H9 (cell line): Measurements from ENCODE around the gene CYSLTR2. TPM values are rescaled to one million over a fixed set of nuclear protein-coding genes. Genes with fewer than 3 reads are reported as not detected.

Experiments used
- DNase-seq: peaks from one replicate; pipeline ENCODE4 v3.0.0-alpha.2; 2017
- H2AFZ ChIP-seq: one replicate; pipeline ENCODE4 v1.6.1; 2013; ENCODE audit warnings: mild to moderate bottlenecking, low read length, control low read depth, moderate library complexity
- H2AK5ac ChIP-seq: 2 replicates; pipeline ENCODE4 v1.6.1; 2013; ENCODE audit warnings: low read length, control low read depth, mixed read lengths; ENCODE audit not compliant: insufficient read length
- H2BK120ac ChIP-seq: one replicate; pipeline ENCODE4 v1.6.1; 2013; ENCODE audit warnings: low read depth, mild to moderate bottlenecking, low read length, control low read depth, inconsistent platforms; ENCODE audit not compliant: poor library complexity, severe bottlenecking
- H2BK12ac ChIP-seq: 2 replicates; pipeline ENCODE4 v1.6.1; 2013; ENCODE audit warnings: low read length, control low read depth, mixed read lengths, low read depth; ENCODE audit not compliant: insufficient read length
- H2BK15ac ChIP-seq: 2 replicates; pipeline ENCODE4 v1.6.1; 2013; ENCODE audit warnings: low read depth, low read length, control low read depth
- H2BK20ac ChIP-seq: one replicate; pipeline ENCODE4 v1.6.1; 2013; ENCODE audit warnings: low read depth, mild to moderate bottlenecking, low read length, control low read depth, inconsistent platforms; ENCODE audit not compliant: poor library complexity, severe bottlenecking
- H2BK5ac ChIP-seq: 2 replicates; pipeline ENCODE4 v1.6.1; 2013; ENCODE audit warnings: low read length, control low read depth, mixed read lengths; ENCODE audit not compliant: insufficient read length
- H3K14ac ChIP-seq: 2 replicates; pipeline ENCODE4 v1.6.1; 2013; ENCODE audit warnings: low read length, control low read depth; ENCODE audit not compliant: insufficient read depth
- H3K18ac ChIP-seq: 2 replicates; pipeline ENCODE4 v1.6.1; 2013; ENCODE audit warnings: low read depth, mild to moderate bottlenecking, mixed read lengths, low read length, control low read depth; ENCODE audit not compliant: insufficient read length
- H3K23ac ChIP-seq: 2 replicates; pipeline ENCODE4 v1.6.1; 2013; ENCODE audit warnings: low read length, control low read depth, mixed read lengths, low read depth; ENCODE audit not compliant: insufficient read length
- H3K23me2 ChIP-seq: 2 replicates; pipeline ENCODE4 v1.6.1; 2013; ENCODE audit warnings: low read depth, mild to moderate bottlenecking, mixed read lengths, low read length, control low read depth; ENCODE audit not compliant: insufficient read length, poor library complexity, severe bottlenecking
- H3K27ac ChIP-seq: 2 replicates; pipeline ENCODE4 v1.5.1; 2013; ENCODE audit warnings: low read length, control low read depth, mixed read lengths, low read depth; ENCODE audit not compliant: insufficient read length
- H3K27me3 ChIP-seq: 2 replicates; pipeline ENCODE4 v1.6.1; 2013; ENCODE audit warnings: low read length, control low read depth, inconsistent platforms; ENCODE audit not compliant: insufficient read depth
- H3K4ac ChIP-seq: 2 replicates; pipeline ENCODE4 v1.6.1; 2013; ENCODE audit warnings: low read depth, mild to moderate bottlenecking, control low read depth, inconsistent platforms, low read length, moderate library complexity
- H3K4me1 ChIP-seq: 2 replicates; pipeline ENCODE4 v1.6.1; 2013; ENCODE audit warnings: low read length, control low read depth, inconsistent platforms; ENCODE audit not compliant: insufficient read depth
- H3K4me2 ChIP-seq: 2 replicates; pipeline ENCODE4 v1.6.1; 2013; ENCODE audit warnings: low read length, control low read depth, mixed read lengths; ENCODE audit not compliant: insufficient read length, insufficient read depth
- H3K56ac ChIP-seq: 2 replicates; pipeline ENCODE4 v1.6.1; 2013; ENCODE audit warnings: low read depth, mild to moderate bottlenecking, mixed read lengths, low read length, control low read depth; ENCODE audit not compliant: insufficient read length
- H3K79me1 ChIP-seq: 2 replicates; pipeline ENCODE4 v1.6.1; 2013; ENCODE audit warnings: low read depth, mild to moderate bottlenecking, moderate library complexity, low read length, control low read depth, inconsistent platforms; ENCODE audit not compliant: insufficient read depth, poor library complexity, severe bottlenecking
- H3K79me2 ChIP-seq: 2 replicates; pipeline ENCODE4 v1.6.1; 2013; ENCODE audit warnings: low read length, control low read depth, inconsistent platforms; ENCODE audit not compliant: insufficient read depth
- H3K9ac ChIP-seq: 2 replicates; pipeline ENCODE4 v1.6.1; 2013; ENCODE audit warnings: low read length, control low read depth, mixed read lengths; ENCODE audit not compliant: insufficient read length; ENCODE audit errors: extremely low read depth
- H3K9me3 ChIP-seq: one replicate; pipeline ENCODE4 v1.6.1; 2013; ENCODE audit warnings: low read depth, low read length, inconsistent platforms; ENCODE audit not compliant: control insufficient read depth
- H3T11ph ChIP-seq: one replicate; pipeline ENCODE4 v1.6.1; 2013; ENCODE audit warnings: mild to moderate bottlenecking, low read length, control low read depth, inconsistent platforms
- H4K20me1 ChIP-seq: one replicate; pipeline ENCODE4 v1.6.1; 2013; ENCODE audit not compliant: control insufficient read depth, insufficient read length, insufficient read depth
- H4K5ac ChIP-seq: 2 replicates; pipeline ENCODE4 v1.6.1; 2013; ENCODE audit warnings: low read depth, mild to moderate bottlenecking, mixed read lengths, low read length, control low read depth; ENCODE audit not compliant: insufficient read length
- H4K8ac ChIP-seq: replicated peaks from 2 replicates; pipeline ENCODE4 v1.6.1; 2013; ENCODE audit warnings: low read length, control low read depth, mixed read lengths, low read depth; ENCODE audit not compliant: insufficient read length
- H4K91ac ChIP-seq: 2 replicates; pipeline ENCODE4 v1.6.1; 2013; ENCODE audit warnings: low read depth, mild to moderate bottlenecking, moderate library complexity, mixed read lengths, low read length, control low read depth; ENCODE audit not compliant: insufficient read length
- H3K27ac Mint-ChIP-seq, 3 experiments: 2 replicates in 2 of 3; 3 replicates in 1 of 3; pipeline ENCODE4 v1.8.0; 2020 to 2021; ENCODE audit warnings: mixed read lengths in 3 of 3, mild to moderate bottlenecking in 1 of 3, moderate library complexity in 1 of 3
- H3K27me3 Mint-ChIP-seq: 2 replicates; pipeline ENCODE4 v1.8.0; 2021; ENCODE audit warnings: low read depth, mild to moderate bottlenecking, moderate library complexity, mixed read lengths
- H3K36me3 Mint-ChIP-seq, 3 experiments: 2 replicates in 2 of 3; 3 replicates in 1 of 3; pipeline ENCODE4 v1.8.0; 2020 to 2021; ENCODE audit warnings: low read depth in 3 of 3, mixed read lengths in 3 of 3; ENCODE audit not compliant: insufficient read depth in 1 of 3
- H3K4me1 Mint-ChIP-seq, 2 experiments: 2 replicates each; pipeline ENCODE4 v1.8.0; 2020; ENCODE audit warnings: mixed read lengths in 2 of 2
- H3K4me3 Mint-ChIP-seq, 2 experiments: 2 replicates in 1 of 2; 3 replicates in 1 of 2; pipeline ENCODE4 v1.8.0; 2020 to 2021; ENCODE audit warnings: mild to moderate bottlenecking in 2 of 2, mixed read lengths in 2 of 2, moderate library complexity in 1 of 2
- H3K9me3 Mint-ChIP-seq, 2 experiments: 2 replicates in 1 of 2; 3 replicates in 1 of 2; pipeline ENCODE4 v1.8.0; 2020; ENCODE audit warnings: mild to moderate bottlenecking in 2 of 2, mixed read lengths in 2 of 2, moderate library complexity in 1 of 2
- WGBS: extraction: QIAGEN DNeasy Blood & Tissue Kit; methylation state at CpG from one replicate; pipeline ENCODE4 v1.1.7; 2013; ENCODE audit warnings: missing lambda C conversion rate, low lambda C conversion rate, mixed read lengths; ENCODE audit not compliant: insufficient read length; ENCODE audit errors: extremely low coverage; 5-methylcytosine and 5-hydroxymethylcytosine counted together
- total RNA-seq: library from RNA; stranded (reverse); gene quantifications from 2 replicates; pipeline ENCODE4 v1.2.1, GENCODE V29; 2021
- TF ChIP-seq, protein P1 (sequence below): fragments of 200-600 bp; sonication (generic); conservative IDR thresholded peaks from 3 replicates; pipeline ENCODE4 v1.8.0; 2021; ENCODE audit warnings: antibody characterized with exemption, mild to moderate bottlenecking

CYSLTR2 gene
- total RNA-seq, 1 experiment from 2014 or later = not detected

DNA sequence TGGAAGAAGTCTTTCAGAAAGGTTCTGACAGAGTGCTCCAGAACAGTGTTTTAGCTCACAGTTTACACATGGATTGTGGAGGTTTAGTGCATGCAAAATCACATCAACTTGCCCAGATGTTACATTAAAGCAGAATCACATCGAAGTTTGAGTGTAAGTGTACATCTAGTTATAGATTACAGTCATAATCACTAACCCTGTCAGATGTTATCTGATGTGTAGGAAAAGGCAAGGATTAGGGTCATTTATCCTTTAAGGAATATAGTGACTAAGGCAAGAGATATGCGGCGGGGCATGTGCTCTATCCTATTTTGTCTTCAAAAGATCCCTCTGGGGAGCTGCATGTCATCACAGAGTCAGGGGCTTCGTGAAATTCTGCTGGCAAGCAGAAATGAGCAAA, 66.9 kb downstream of the CYSLTR2 start:
- H3K56ac ChIP-seq = no peak overlapping the region
- no peak overlapping the region for H4K8ac ChIP-seq
- H4K5ac ChIP-seq = no peak overlapping the region
- no peak overlapping the region for H2BK5ac ChIP-seq
- TF ChIP-seq, protein P1, sequence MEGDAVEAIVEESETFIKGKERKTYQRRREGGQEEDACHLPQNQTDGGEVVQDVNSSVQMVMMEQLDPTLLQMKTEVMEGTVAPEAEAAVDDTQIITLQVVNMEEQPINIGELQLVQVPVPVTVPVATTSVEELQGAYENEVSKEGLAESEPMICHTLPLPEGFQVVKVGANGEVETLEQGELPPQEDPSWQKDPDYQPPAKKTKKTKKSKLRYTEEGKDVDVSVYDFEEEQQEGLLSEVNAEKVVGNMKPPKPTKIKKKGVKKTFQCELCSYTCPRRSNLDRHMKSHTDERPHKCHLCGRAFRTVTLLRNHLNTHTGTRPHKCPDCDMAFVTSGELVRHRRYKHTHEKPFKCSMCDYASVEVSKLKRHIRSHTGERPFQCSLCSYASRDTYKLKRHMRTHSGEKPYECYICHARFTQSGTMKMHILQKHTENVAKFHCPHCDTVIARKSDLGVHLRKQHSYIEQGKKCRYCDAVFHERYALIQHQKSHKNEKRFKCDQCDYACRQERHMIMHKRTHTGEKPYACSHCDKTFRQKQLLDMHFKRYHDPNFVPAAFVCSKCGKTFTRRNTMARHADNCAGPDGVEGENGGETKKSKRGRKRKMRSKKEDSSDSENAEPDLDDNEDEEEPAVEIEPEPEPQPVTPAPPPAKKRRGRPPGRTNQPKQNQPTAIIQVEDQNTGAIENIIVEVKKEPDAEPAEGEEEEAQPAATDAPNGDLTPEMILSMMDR = no peak
- no peak overlapping the region for H3T11ph ChIP-seq
- H4K20me1 ChIP-seq = no peaks in the 10 kb centered on the region
- no peak overlapping the region for H3K4me2 ChIP-seq
- H2BK12ac ChIP-seq = no peak overlapping the region
- Mint-ChIP-seq H3K36me3 (peaks cover 6 to 26% (median 18%) of the 10 kb centered on the region in 3 experiments), H3K9me3 (peaks cover 37 to 55% of the 10 kb centered on the region in 2 experiments), H3K27me3 (no peaks in the 10 kb centered on the region), H3K27ac (no peak overlapping the region), H3K4me3 (no peak overlapping the region), H3K4me1 (no peaks in the 10 kb centered on the region)
- no CpG with 5 or more reads among the region's 4 CpGs for WGBS
- H3K79me2 ChIP-seq = no peaks in the 10 kb centered on the region
- H2BK120ac ChIP-seq = no peak overlapping the region
- peaks cover 2% of the 10 kb centered on the region for H3K9me3 ChIP-seq
- no peak overlapping the region for H3K4ac ChIP-seq
- H3K14ac ChIP-seq = no peak overlapping the region
- H3K27me3 ChIP-seq = no peaks in the 10 kb centered on the region
- H2AFZ ChIP-seq = no peak overlapping the region
- H3K23ac ChIP-seq = no peak overlapping the region
- no peak for DNase-seq
- H3K9ac ChIP-seq = no peak overlapping the region
- no peaks in the 10 kb centered on the region for H3K4me1 ChIP-seq
- H3K79me1 ChIP-seq = no peaks in the 10 kb centered on the region
- no peak overlapping the region for H2BK20ac ChIP-seq
- H3K27ac ChIP-seq = no peak overlapping the region
- H3K18ac ChIP-seq = no peak overlapping the region
- no peak overlapping the region for H2AK5ac ChIP-seq
- no peak overlapping the region for H4K91ac ChIP-seq
- no peaks in the 10 kb centered on the region for H3K23me2 ChIP-seq
- no peak overlapping the region for H2BK15ac ChIP-seq
